GDM1 (cell line): ENCODE measurements around the gene POU4F3.
A peak's percentile ranks its signal among the peaks of the same experiment; 100 is the strongest.

Experiments used
- DNase-seq: peaks from one replicate; lab custom pipeline; 2025; lab: John Stamatoyannopoulos, UW

The POU4F3 gene

GRCh38 chr5:146340260-146341081 lies 1.8 kb downstream of the POU4F3 start:
- DNase-seq: no peak

GRCh38 chr5:146341854-146342253 lies 3.2 kb downstream of the POU4F3 start:
- no peak for DNase-seq

GRCh38 chr5:146342519-146342881 lies 3.9 kb downstream of the POU4F3 start:
- no peak for DNase-seq

- no peak for DNase-seq
Observed at GRCh38 chr5:146342882-146343865, 4.5 kb downstream of the POU4F3 start.

- DNase-seq: no peak
Observed at GRCh38 chr5:146344155-146345118, 5.8 kb downstream of the POU4F3 start.

GRCh38 chr5:146345240-146345577 lies 6.6 kb downstream of the POU4F3 start:
- DNase-seq: no peak

GRCh38 chr5:146345578-146346366 lies 7.1 kb downstream of the POU4F3 start:
- DNase-seq: no peak

- no peak for DNase-seq
Observed at GRCh38 chr5:146357126-146357525, 18.5 kb downstream of the POU4F3 start.

GRCh38 chr5:146359836-146360235 lies 21.2 kb downstream of the POU4F3 start:
- no peak for DNase-seq

GRCh38 chr5:146363161-146363874 lies 24.7 kb downstream of the POU4F3 start:
- DNase-seq: peak; percentile 20

GRCh38 chr5:146365618-146366017 lies 27.0 kb downstream of the POU4F3 start:
- no peak for DNase-seq

GRCh38 chr5:146366904-146367303 lies 28.3 kb downstream of the POU4F3 start:
- no peak for DNase-seq

- DNase-seq: no peak
Observed at GRCh38 chr5:146368137-146368536, 29.5 kb downstream of the POU4F3 start.

- DNase-seq: no peak
Observed at GRCh38 chr5:146369691-146370090, 31.1 kb downstream of the POU4F3 start.

GRCh38 chr5:146376821-146377220 lies 38.2 kb downstream of the POU4F3 start:
- no peak for DNase-seq

- DNase-seq: no peak
Observed at GRCh38 chr5:146378986-146379385, 40.3 kb downstream of the POU4F3 start.

GRCh38 chr5:146380714-146381113 lies 42.1 kb downstream of the POU4F3 start:
- no peak for DNase-seq

- DNase-seq: no peak
Observed at GRCh38 chr5:146388386-146388785, 49.7 kb downstream of the POU4F3 start.

GRCh38 chr5:146390469-146390868 lies 51.8 kb downstream of the POU4F3 start:
- no peak for DNase-seq
